GM21576 (cell line): ENCODE results near the gene SMARCA4.

Source experiments
- ATAC-seq: cut with Tn5 transposase; IDR thresholded peaks from one replicate; pipeline ENCODE4 v1.9.1; 2021; ENCODE audit warnings: mild to moderate bottlenecking, moderate library complexity; ENCODE audit not compliant: unreplicated experiment

Gene SMARCA4

DNA sequence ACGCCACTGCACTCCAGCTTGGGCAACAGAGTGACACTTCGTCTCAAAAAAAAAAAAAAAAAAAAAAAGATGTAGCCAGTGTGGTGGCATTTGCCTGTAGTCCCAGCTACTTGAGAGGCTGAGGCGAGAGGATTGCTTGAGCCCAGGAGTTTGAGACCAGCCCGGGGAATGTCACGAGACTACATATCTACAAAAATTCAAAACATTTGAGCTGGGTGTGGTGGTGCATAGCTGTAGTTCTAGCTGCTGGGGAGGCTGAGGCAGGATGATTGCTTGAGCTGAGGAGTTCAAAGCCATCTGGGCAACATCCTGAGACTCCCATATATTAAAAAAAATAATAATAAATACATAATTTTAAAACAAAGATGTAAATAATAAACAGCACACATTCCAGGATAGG is 46.6 kb downstream of the SMARCA4 start:
- ATAC-seq, result no peak

DNA sequence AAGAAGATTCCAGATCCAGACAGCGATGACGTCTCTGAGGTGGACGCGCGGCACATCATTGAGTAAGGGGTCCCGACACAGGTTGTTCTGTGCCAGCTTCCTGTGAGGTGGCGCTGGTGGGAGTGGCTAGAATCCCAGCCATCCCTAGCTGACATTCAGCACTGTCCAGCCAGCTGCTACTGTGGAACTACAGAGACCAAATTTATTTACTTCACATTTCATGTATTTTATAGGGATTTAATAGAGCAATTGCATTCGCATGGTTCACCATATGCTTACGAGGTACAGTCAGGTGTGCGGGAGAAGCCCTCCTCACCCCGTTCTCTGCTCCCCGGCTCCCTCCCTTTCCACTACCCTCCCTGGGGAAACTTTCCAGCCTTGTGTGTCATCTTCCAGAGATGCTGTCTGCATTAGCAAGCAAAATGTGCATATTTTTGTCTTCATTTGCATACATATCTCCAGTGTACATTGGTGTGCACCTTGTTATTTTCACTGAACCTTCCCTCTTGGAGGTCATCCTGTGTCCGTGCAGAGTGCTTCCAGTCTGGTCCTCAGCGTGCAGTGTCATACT is 47.2 kb downstream of the SMARCA4 start:
- no peak for ATAC-seq

DNA sequence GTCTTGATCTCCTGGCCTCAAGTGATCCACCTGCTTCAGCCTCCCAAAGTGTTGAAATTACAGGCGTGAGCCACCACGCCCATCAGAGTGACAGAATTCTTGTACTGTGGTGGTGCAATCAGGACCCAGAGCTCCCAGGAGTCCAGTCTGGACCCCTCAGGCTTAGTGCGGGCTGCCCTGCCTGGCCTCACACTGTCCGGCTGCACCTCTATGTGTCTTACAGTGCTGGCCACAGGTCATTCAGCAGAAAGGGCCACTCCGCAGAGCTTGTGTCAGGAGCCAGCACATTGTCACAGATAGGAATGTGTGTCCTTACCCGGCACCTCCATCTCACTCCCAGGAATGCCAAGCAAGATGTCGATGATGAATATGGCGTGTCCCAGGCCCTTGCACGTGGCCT is 49.2 kb downstream of the SMARCA4 start:
- ATAC-seq, result no peak

DNA sequence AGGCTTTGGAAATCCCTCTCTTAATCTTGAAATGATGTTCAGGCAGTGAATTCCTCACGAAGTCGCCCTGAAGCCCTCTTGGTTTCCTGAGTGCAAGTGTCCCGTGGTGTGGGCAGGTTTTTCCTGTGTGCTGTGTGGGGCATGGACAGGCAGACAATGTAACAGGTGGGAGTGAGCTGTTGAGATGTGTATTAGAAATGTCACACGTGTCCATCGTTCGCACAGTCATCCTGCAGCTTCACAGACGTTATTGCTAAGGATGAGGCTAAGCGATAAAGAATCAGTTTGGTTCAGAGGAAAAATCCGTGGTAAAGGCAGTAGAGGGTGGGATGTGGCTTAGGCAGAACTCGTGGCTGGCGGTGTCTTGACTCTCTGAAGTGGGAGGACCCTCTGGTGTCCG is 51.7 kb downstream of the SMARCA4 start:
- ATAC-seq, result no peak

DNA sequence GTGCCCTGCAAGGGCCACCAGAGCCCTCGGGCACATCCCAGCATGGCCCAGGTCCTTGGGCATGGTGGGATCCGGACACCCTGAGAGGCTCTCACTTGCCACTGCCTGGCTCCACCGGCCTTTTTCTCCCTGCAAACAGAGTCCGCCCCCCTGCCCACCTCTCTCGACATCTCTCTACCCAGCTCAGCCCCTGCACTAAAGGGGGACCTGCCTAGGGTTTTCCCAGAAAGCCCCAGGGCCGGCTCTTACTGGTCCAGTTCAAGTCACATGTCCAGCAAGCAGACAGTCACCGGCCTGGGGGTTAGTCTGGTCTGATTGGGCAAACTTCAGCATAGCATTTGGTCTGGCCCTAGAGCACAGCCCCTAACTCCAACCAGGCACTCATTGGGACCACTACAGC is 52.9 kb downstream of the SMARCA4 start:
- ATAC-seq, result no peak

DNA sequence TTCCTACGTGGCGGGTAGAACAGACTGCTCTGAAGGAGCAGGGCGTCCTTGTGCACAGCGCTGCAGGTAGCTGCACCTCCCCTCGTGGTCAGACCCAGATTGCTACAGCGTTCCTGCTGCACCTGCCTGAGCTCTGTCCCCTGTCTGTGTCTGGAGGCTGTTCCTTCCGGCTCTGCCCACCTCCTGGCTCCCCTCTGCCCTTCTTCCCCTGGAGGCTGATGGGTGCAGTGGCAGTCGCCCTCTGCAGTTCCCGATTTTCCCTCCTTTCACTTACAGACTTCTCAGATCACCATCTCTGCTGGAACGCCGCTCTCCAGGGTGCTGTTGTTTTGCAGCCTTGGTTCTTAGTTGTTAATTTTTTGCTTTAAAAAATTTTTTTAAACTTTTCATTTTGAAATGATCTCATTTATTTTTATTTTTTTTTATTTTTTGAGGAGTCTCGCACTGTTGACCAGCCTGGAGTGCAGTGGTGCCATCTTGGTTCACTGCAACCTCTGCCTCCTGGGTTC is 53.6 kb downstream of the SMARCA4 start:
- no peak for ATAC-seq

DNA sequence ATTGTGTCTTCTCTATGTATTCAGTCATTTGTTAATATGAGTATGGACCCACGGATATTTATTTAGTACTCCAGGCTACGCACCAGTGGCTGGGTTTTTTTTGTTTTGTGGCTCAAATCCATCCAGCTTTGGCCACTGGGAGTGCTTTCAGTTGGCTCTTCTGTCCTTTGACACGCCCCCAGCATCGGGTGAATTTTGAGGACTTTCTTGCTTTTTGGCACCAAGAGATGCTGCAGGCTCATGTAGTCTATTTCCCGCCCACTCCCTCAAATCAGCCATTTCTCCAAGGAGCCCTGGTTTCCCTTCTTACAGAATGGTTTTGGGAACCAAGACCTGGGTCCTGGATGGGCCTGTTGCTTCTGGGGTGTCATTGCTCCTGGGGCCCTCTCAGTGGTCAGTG is 55.8 kb downstream of the SMARCA4 start:
- no peak for ATAC-seq

DNA sequence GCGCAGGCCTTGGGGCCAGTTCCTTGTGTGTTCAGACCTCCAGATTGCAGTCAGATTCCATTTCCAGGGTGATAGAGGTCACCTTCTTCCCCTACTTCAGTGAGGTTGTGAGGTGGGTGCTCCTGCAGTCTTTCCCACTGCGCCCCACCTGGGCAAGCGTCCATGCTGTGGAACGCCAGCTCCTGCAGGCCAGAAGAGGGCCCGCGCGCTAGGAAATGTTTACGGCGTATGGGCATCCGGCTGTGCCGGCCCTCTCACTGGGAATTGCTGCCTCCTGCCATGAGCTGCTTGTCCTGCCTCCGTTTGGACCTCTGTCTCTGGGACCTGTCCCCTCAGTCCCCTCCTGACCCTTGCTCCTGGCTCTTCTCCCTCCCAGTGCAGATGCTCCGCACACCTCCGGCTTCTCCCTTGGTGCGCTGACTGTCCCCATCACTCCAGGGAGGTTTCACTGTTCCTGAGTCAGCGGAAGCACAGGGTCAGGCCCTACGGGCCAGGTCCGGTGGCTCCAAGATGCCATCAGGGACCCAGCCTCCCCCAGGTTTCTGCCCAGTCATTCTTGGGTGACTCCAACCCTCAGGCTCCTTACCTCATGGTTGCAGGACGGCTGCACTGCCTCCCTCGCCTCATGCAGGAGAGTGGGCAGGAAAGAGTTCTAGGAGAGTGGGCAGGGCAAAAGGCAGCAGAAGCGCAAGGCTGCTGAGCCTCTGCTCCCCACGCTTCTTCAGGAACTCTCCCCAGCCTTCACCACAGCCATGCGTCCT is 56.6 kb downstream of the SMARCA4 start:
- no peak for ATAC-seq

DNA sequence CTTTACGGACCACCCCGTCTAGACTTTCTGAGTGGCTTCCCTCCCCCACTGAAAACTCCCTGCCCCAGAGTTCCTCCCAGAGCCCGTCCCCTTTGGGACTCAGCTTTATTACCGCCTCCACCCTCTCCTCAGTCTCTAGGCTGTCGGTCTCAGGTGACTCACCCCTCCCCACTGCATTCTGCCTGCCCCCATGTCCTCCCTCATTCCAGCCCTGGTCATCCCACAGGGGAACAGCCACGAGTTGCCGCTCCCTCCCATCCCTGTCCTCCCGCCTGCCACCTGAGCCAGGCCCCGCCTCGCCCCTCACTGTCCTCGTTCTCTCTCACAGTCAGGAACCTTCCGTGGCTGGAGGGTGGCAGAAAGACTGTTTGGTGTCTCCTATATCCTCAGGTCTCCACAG is 57.3 kb downstream of the SMARCA4 start:
- no peak for ATAC-seq

DNA sequence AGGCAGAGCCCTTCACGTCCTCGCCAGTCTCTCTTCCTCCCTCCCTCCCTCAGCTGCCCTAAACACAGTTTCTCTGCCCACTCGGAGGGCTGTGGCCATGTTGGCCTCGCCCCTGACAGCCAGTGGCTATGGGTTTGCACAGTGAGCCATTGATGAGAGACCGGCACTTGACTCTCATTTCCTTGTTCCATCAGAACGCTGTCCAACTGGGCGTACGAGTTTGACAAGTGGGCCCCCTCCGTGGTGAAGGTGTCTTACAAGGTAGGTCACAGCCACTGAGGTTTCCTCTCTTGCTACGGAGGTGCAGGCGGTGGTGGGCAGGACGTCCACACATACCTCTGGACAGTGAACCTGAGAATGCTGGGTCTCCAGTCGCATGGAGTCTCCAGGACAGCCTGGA is 57.9 kb downstream of the SMARCA4 start:
- no peak for ATAC-seq

DNA sequence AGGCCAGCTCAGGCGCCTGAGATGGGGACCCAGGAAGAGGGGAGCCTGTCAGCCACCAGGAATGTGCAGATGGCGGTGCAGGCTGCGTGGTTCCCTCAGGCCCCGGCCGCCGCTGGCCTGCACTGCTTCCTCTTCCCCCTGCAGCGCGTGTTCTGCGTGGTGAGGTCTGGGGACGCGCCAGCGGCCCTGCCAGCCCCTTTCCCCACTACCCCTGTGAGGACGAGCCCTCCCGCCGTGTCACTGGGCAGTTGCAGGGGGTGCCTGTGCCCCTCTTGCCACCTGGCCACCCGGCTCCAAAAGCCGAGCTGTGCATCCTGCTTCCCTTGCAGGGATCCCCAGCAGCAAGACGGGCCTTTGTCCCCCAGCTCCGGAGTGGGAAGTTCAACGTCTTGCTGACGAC is 58.4 kb downstream of the SMARCA4 start:
- no peak for ATAC-seq

DNA sequence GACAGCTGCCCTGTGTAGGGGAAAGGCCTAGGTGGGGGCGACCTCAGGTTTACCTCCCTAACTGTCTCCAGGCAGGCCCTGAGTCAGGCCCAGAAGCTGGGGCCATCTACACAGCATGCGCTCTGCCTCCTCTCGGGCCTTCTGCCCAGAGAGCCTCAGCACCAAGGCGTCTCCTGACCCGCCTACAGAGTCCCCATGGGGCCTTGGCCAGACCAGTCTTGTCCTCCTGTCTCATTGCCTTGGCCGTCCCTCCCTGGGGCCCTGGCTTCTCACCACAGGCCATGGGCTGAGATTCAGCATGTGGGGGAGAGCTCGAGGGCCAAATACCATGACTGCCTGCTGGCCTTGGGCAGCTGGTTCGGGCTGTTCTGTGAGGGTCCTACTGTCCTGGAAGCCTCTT is 59.0 kb downstream of the SMARCA4 start:
- no peak for ATAC-seq

DNA sequence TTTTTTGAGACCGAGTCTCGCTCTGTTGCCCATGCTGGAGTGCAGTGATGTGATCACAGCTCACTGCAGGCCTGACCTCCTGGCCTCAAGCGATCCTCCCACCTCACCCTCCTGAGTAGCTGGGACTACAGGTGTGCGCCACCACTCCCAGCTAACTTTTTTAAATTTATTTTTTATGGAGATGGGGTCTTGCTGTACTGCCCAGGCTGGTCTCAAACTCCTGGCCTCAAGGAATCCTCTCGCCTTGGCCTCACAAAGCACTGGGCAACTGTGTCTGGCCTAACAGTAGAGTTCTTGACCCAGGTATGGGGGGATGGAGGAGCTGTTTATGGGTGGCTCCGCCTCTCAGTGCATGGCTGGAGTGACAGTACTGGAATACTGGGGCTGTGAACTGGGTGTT is 59.6 kb downstream of the SMARCA4 start:
- no peak for ATAC-seq

DNA sequence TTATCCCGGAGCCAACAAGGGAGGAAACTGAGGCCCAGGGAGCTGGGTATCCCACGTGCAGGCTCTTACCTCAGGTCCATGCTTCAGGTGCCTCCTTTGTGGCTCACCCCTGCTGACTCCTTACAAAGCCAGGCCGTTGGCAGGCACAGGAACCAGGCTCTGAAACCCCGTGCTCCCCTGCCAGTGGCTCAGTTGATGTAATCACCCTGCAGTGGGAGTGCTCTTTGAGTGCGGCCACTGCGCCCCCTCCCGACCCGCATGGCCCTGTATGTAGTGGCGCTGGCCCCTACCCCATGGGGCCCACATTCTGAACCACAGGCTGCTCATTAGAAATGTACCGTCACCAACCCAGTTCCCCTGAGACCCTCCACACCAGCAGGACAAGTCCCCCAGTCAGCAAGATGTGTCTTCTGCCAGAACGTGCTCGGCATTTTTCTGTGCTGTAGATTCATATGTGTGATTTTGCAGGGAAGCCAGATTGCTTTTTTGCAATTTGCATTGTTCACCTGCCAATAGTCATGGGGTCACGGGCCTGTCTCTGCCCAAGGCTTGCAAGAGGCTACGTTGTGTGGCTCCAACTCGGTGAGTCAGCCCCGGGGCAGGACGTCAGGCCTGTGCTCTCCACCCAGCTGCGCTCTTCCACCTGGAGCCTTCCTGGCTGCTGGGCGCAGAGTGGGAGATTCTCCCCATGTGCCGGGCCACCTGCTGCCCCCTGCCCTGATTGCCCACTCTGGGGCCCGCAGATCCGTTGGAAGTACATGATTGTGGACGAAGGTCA is 60.3 kb downstream of the SMARCA4 start:
- no peak for ATAC-seq

DNA sequence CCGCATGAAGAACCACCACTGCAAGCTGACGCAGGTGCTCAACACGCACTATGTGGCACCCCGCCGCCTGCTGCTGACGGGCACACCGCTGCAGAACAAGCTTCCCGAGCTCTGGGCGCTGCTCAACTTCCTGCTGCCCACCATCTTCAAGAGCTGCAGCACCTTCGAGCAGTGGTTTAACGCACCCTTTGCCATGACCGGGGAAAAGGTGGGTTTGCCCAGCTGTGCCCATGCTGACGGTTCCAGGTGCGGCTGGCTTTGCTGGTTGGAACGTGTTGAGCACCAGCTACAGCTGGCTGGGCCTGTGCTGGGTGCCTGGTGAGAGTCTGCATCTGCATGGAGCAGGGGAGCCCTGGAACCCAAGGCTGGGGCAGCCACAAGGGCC is 60.9 kb downstream of the SMARCA4 start:
- no peak for ATAC-seq

DNA sequence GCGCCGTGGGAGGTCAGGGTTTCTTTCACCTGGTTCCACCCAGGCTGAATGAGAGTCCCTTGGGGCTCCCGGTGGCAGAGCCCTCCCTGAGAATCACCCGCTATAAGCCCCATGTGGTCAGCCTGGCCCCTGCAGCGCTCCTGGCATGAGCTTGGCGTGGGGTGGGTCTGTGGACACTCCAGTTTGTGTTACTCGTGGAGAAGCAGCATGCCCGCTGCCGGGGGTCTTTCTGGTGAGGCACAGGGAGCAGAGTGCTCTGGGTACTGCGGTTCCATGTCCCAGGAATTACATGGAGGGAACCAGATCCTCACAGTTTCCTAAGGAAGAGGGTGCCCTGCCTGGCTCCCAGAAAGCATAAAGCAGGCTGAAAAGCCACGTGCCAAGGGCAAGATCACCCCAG is 62.2 kb downstream of the SMARCA4 start:
- no peak for ATAC-seq

DNA sequence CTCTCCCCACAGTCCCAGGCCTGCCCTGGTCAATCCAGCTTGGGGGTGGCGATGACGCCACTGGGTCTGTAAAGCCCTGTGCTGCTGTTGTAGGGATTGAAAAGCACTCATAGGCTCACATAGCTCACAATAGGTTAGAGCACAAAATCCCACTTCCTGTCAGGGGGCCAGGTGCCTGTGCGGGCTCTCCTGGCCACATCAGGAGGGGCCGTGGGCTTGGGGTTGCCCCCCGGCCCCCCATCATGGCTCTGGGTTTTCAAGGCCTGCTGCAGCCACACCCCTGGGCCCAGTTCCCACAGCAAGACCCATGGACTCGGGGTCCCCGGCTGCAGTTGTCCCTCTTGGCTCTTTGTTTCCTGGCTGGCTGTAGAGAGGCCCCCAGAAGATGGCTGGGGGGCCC is 62.9 kb downstream of the SMARCA4 start:
- no peak for ATAC-seq

DNA sequence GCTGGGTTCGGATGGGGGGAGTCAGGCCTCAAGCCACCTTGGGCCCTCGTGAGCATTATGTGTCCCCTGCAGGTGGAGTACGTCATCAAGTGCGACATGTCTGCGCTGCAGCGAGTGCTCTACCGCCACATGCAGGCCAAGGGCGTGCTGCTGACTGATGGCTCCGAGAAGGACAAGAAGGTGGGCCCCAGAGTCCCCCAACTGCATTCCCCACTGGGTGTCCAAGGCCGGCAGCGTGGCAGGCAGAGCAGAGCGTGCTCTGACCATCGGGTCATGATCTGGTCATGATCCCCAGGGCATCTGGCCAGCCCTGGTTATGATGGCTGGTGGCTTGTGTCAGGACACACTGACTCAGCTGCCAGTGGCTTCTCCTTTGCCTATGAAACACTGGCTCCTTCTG is 63.4 kb downstream of the SMARCA4 start:
- no peak for ATAC-seq

DNA sequence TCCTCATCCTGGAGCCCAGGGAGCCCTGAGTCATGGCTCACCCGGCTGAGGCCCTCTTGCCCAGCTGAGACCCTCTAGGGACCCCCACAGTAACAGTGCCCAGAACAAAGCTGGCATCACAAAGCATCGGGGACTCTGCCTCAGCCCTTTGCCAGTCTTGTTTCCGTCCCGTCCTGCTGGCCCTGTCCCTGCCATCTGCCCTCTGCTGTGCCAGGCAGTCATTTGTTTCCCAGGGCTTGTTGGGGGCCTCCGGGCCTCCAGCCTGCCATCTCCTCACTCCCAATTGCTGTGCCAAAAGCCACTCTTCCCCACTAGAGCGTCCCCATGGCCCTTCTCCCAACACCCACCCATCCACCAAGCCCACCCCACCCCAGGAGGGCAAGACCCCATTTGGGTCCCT is 64.2 kb downstream of the SMARCA4 start:
- ATAC-seq, result no peak

DNA sequence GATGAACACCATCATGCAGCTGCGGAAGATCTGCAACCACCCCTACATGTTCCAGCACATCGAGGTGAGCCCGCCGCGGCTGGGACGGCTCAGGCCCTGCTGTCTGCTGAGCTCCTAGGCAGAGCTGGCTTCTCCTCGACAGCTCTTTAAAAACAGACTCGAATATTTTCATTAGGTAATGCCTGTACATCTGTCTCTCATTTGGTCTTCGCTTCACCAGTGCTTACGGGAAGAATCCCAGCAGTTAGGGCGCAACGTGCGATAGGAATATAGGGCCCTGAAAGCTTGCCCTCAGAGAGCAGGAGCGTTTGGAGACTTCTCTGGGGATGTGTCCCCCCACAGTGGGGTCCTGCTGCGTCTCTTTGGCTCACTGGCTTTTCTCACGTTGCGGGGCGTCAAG is 64.6 kb downstream of the SMARCA4 start:
- no peak for ATAC-seq

DNA sequence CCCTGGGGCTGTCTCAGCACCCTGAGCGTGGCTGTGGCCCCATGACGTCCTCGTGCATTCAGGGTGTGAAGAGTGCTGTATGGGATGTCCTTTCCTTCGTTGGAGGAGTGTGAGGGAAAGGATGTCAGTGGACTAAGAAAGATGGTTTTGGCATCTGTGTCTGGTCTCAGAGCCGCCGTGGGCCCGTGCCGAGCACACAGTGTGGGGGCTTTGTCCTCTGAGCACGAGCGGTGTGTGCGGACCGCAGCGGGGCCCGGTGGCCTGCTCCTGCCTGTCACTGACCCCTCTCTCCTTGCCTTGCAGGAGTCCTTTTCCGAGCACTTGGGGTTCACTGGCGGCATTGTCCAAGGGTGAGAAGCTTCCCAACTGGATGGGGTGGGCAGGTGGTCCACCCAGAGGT is 65.2 kb downstream of the SMARCA4 start:
- no peak for ATAC-seq

DNA sequence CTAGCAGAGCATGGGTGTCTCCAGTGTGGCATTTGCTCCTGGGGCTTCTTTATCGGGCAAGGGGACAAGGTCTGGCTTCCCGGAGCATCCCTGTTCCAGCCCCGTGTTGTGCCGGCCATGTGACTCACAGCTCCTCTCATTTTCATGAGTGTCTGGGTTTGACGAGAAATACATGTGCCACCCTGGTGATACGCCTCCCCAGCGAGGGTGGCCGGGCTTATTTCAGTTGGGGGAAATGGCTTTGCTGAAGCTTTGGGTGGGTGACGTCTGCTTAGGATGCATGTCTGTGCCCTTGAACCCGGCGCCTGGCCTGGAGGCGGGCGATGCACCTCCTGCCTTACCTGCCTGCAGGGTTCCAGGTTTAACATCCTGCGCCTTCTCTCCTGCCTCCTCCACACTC is 66.6 kb downstream of the SMARCA4 start:
- no peak for ATAC-seq
